ENCODE measurements around the gene RNF169. TPM values are rescaled to one million over a fixed set of nuclear protein-coding genes. Genes with fewer than 3 reads are reported as not detected.

The RNF169 gene
- total and polyA plus RNA-seq, 4 donors: 0.60 to 11.0 (median 5.1) TPM

GRCh38 chr11:74736031-74736430 lies 12.6 kb upstream of the RNF169 start:
- Histone ChIP-seq H3K36me3 (ENCODE audit: control insufficient read depth in 4 of 4, insufficient read depth in 3 of 4, low read depth in 1 of 4, low read length in 3 of 4) (no peaks in the 10 kb centered on the region), H3K9me3 (ENCODE audit: control insufficient read depth in 4 of 4, low read length in 3 of 4) (no peaks in the 10 kb centered on the region), H3K27ac (ENCODE audit: low read depth in 1 of 2, low read length in 2 of 2) (no peak overlapping the region), H3K4me1 (ENCODE audit: control insufficient read depth in 4 of 4, insufficient read depth in 4 of 4, low read length in 3 of 4) (peaks cover 3 to 11% (median 4%) of the 10 kb centered on the region in 4 donors), H3K4me3 (ENCODE audit: low read depth in 1 of 3, low read length in 3 of 3) (no peak overlapping the region), H3K27me3 (ENCODE audit: control insufficient read depth in 4 of 4, insufficient read depth in 4 of 4, low read length in 3 of 4) (peaks cover 0 to 3% (median 0%) of the 10 kb centered on the region in 4 donors), H3K9ac (ENCODE audit: low read depth in 1 of 2, low read length in 2 of 2) (no peak overlapping the region)
- TF ChIP-seq MAX (IDR thresholded peaks at IDR 0.05) (no peak), RAD21 (IDR thresholded peaks at IDR 0.05) (no peak), RXRA (IDR thresholded peaks at IDR 0.05) (no peak), TAF1 (conservative IDR thresholded peaks at IDR 0.05) (no peak), GABPA (IDR thresholded peaks at IDR 0.05 in 1 of 2, conservative IDR thresholded peaks at IDR 0.05 in 1 of 2) (no peak), ZBTB33 (IDR thresholded peaks at IDR 0.05) (no peak), HNF4G (IDR thresholded peaks at IDR 0.05) (no peak)
- 93% methylated on average over 2 of the region's 2 CpGs for WGBS
- DNase-seq (ENCODE audit: low spot score): no peak

GRCh38 chr11:74739546-74740270 lies 8.9 kb upstream of the RNF169 start:
- H3K9me3 ChIP-seq (ENCODE audit: control insufficient read depth in 4 of 4, low read length in 3 of 4): no peaks in the 10 kb centered on the region

More at GRCh38 chr11:74739546-74740270, 8.9 kb upstream of the RNF169 start:
- peak; percentile 83 for TF ChIP-seq FOXA2 (IDR thresholded peaks at IDR 0.05)
- TF ChIP-seq HNF4G (IDR thresholded peaks at IDR 0.05): no peak
- TF ChIP-seq ZBTB33 (IDR thresholded peaks at IDR 0.05): no peak
- peak; percentile 74 for TF ChIP-seq FOXA1 (IDR thresholded peaks at IDR 0.05)
- no peak for TF ChIP-seq TAF1 (conservative IDR thresholded peaks at IDR 0.05)
- TF ChIP-seq RXRA (IDR thresholded peaks at IDR 0.05): no peak
- no peak for TF ChIP-seq NR2F2 (IDR thresholded peaks at IDR 0.05)
- no peak for TF ChIP-seq REST (IDR thresholded peaks at IDR 0.05)
- no peak for TF ChIP-seq JUND (IDR thresholded peaks at IDR 0.05)
- TF ChIP-seq YY1 (IDR thresholded peaks at IDR 0.05): no peak
- TF ChIP-seq MAX (IDR thresholded peaks at IDR 0.05): no peak
- peak; percentile 89 for TF ChIP-seq CTCF (IDR thresholded peaks at IDR 0.05; ENCODE audit: low read depth, low read length, missing input control)
- TF ChIP-seq GABPA (IDR thresholded peaks at IDR 0.05 in 1 of 2, conservative IDR thresholded peaks at IDR 0.05 in 1 of 2): no peak
- TF ChIP-seq EGR1 (IDR thresholded peaks at IDR 0.05; ENCODE audit: low read depth in 2 of 2): no peak
- peak in 1 of 2 donors; percentile 22 for TF ChIP-seq HNF4A (conservative IDR thresholded peaks at IDR 0.05)
- TF ChIP-seq SP1 (IDR thresholded peaks at IDR 0.05): no peak
- no peak for TF ChIP-seq ATF3 (IDR thresholded peaks at IDR 0.05)
- peak; percentile 88 to 91 for TF ChIP-seq RAD21 (IDR thresholded peaks at IDR 0.05)
- peak; percentile 47 for DNase-seq (ENCODE audit: low spot score)
- Histone ChIP-seq H3K36me3 (ENCODE audit: control insufficient read depth in 4 of 4, insufficient read depth in 3 of 4, low read depth in 1 of 4, low read length in 3 of 4) (no peaks in the 10 kb centered on the region), H3K4me3 (ENCODE audit: low read depth in 1 of 3, low read length in 3 of 3) (no peak overlapping the region), H3K9ac (ENCODE audit: low read depth in 1 of 2, low read length in 2 of 2) (no peak overlapping the region), H3K27ac (ENCODE audit: low read depth in 1 of 2, low read length in 2 of 2) (no peak overlapping the region), H3K27me3 (ENCODE audit: control insufficient read depth in 4 of 4, insufficient read depth in 4 of 4, low read length in 3 of 4) (no peaks in the 10 kb centered on the region), H3K4me1 (ENCODE audit: control insufficient read depth in 4 of 4, insufficient read depth in 4 of 4, low read length in 3 of 4) (no peaks in the 10 kb centered on the region)
- WGBS: 16% methylated on average over 8 of the region's 8 CpGs

Measured in liver (tissue), 9 donors.